ENCODE data around the gene ZNF385B.

DNA sequence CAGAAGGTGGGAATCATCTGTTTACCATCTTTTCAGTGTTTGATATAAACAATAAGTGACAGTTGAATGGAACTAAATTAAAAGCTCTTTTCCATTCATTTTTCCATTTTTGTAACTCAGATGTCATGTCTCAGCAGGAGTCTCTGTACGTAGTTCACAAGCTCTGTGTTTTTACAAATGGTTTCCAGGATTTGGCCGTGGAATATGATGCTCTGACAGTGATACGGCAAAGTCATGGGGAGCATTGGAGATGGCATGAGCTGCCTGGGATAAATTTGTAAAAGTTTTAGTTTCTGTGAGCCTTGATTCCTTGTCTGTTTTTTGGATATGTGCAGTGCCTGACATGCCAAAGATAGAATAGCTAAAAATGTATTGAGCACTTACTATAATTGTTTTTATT, 428.7 kb downstream of the ZNF385B start:
- no peak for TF ChIP-seq CTCF (IDR thresholded peaks at IDR 0.05)
- no peak for TF ChIP-seq POLR2A (IDR thresholded peaks at IDR 0.05)
